Activated gamma-delta T cell treated with anti-CD3 and anti-CD28 coated beads, Interleukin-2, amount 50 U/mL, for 16 hours (primary cell): ENCODE results near the gene RASGRF2.

Experiments used
- DNase-seq: peaks from one replicate; pipeline ENCODE4 v3.0.0-alpha.2; 2020; ENCODE audit warnings: low read depth

The RASGRF2 gene

GRCh38 chr5:80955082-80955590 lies 5.0 kb upstream of the RASGRF2 start:
- no peak for DNase-seq

- no peak for DNase-seq
Observed at GRCh38 chr5:80956272-80956671, 3.9 kb upstream of the RASGRF2 start.

- no peak for DNase-seq
Observed at GRCh38 chr5:80957031-80957761, 3.0 kb upstream of the RASGRF2 start.

GRCh38 chr5:80958616-80959015 lies 1.5 kb upstream of the RASGRF2 start:
- no peak for DNase-seq

GRCh38 chr5:80959138-80959537 lies 1.0 kb upstream of the RASGRF2 start:
- DNase-seq, result no peak

- DNase-seq, result peak; percentile 28
Observed at GRCh38 chr5:80960531-80961375, 590 bp downstream of the RASGRF2 start.

GRCh38 chr5:80961376-80962281 lies 1.5 kb downstream of the RASGRF2 start:
- DNase-seq, result peak; percentile 22

- no peak for DNase-seq
Observed at GRCh38 chr5:80962630-80963520, 2.7 kb downstream of the RASGRF2 start.

GRCh38 chr5:80963521-80963895 lies 3.3 kb downstream of the RASGRF2 start:
- DNase-seq, result no peak

GRCh38 chr5:80963966-80964481 lies 3.9 kb downstream of the RASGRF2 start:
- no peak for DNase-seq

- no peak for DNase-seq
Observed at GRCh38 chr5:80964491-80964890, 4.3 kb downstream of the RASGRF2 start.

GRCh38 chr5:80964919-80965318 lies 4.8 kb downstream of the RASGRF2 start:
- no peak for DNase-seq

- DNase-seq, result no peak
Observed at GRCh38 chr5:80967500-80968181, 7.5 kb downstream of the RASGRF2 start.

GRCh38 chr5:80973027-80973426 lies 12.9 kb downstream of the RASGRF2 start:
- no peak for DNase-seq

GRCh38 chr5:80975065-80975464 lies 14.9 kb downstream of the RASGRF2 start:
- DNase-seq, result no peak

- DNase-seq, result no peak
Observed at GRCh38 chr5:80976985-80977384, 16.8 kb downstream of the RASGRF2 start.

GRCh38 chr5:80977764-80978163 lies 17.6 kb downstream of the RASGRF2 start:
- DNase-seq, result no peak

GRCh38 chr5:80978772-80979317 lies 18.7 kb downstream of the RASGRF2 start:
- DNase-seq, result no peak

GRCh38 chr5:80982093-80982492 lies 21.9 kb downstream of the RASGRF2 start:
- no peak for DNase-seq
